HT-29 (cell line): ENCODE results near the gene U2SURP. TPM values are rescaled to one million over a fixed set of nuclear protein-coding genes. Genes with fewer than 3 reads are reported as not detected.
A peak's percentile ranks its signal among the peaks of the same experiment; 100 is the strongest.
"Not testable (repeated sequence)": the region's sequence is repeated elsewhere in the genome, so short reads cannot be mapped to it uniquely, and the experiment has no call there.

Experiments
- DNase-seq: peaks from one replicate; pipeline ENCODE4 v3.0.0-alpha.2; 2015; ENCODE audit warnings: low spot score
- total RNA-seq: library from RNA; depleted of rRNA; stranded (reverse); fragments of >200 nt; shearing (Covaris generic); gene quantifications from 2 replicates; pipeline ENCODE4 v1.2.3, GENCODE V29; 2014

Gene U2SURP
- total RNA-seq, 1 experiment from 2014 or later, result 52.5 TPM

DNA sequence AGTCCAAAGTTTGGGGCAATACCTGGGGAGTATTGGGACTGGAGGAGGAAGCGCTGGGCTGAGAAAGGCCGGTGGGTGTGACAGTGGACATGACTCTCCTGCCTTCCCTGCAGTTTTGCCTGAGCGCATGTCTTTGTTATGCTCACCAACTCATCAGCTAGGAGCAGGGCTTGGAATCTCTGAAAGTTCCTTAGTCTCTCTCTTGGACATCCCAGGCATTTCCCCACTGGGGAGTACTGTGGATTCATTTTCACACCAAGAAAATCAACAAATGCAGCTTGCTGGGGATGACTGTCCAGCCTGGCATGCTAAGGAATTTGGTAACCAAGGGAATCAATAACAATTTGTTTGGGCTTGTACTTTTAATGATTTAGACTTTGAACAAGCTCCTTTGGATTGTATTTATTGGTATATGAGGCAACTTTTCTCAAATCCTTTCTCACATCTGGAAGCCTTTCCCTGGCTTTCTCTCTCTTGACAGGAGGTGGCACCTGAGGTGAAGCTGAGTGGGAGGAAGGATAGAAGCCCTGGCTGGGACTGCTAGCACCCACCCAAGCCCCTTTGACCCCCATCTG is 69.7 kb downstream of the U2SURP start:
- DNase-seq, result peak; percentile 26

DNA sequence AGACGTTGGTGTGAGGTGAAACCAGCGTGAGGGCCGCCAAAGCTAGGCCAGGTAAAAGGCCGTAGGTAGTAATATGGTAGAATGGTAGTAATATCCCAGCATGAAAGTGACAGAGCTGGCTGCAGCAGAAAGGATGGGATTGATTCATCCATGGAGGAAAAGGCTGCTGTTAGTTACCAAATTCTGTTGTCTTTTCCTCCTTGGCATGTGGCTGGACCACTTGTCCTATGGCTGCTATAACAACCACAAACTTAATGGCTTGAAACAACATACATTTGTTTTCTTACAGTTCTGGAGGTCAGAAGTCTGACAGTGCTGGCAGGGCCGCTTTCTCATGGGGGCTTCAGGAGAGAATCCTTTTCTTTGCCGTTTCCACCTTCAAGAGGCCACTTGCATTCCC is 70.4 kb downstream of the U2SURP start:
- no peak for DNase-seq

DNA sequence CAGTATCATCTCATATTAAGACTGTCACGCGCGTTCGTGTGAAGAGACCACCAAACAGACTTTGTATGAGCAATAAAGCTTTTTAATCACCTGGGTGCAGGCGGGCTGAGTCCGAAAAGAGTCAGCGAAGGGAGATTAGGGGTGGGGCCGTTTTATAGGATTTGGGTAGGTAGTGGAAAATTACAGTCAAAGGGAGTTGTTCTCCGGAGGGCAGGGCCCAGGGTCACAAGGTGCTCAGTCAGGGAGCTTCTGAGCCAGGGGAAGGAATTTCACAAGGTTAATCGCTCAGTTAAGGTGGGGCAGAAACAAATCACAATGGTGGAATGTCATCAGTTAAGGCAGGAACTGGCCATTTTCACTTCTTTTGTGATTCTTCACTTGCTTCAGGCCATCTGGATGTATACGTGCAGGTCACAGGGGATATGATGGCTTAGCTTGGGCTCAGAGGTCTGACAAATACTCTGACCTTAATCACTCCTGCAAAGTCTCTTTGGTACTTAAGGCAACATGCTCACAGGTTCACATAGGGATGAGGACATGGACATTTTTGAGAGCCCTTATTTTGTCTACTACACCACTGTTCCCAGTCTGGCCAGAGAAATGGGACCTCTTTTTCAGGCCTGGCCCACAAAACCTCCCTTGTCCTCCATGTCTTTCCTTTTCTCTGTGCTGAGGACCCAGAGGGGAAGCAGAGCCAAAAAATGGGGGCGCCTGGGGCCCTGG is 71.1 kb downstream of the U2SURP start:
- not testable (repeated sequence) for DNase-seq

DNA sequence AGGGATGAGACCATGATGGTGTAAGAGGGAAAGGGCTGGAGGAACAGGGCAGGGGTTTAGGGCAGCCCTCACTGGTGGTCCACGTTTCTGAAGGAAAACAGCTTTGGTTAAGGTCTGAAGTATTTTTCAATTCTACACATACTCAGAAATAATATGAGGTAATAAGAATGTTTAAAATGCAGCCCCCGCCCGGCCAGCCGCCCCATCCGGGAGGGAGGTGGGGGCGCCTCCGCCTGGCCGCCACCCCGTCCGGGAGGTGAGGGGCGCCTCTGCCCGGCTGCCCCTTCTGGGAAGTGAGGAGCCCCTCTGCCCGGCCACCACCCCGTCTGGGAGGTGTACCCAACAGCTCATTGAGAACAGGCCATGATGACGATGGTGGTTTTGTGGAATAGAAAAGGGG is 72.2 kb downstream of the U2SURP start:
- not testable (repeated sequence) for DNase-seq

DNA sequence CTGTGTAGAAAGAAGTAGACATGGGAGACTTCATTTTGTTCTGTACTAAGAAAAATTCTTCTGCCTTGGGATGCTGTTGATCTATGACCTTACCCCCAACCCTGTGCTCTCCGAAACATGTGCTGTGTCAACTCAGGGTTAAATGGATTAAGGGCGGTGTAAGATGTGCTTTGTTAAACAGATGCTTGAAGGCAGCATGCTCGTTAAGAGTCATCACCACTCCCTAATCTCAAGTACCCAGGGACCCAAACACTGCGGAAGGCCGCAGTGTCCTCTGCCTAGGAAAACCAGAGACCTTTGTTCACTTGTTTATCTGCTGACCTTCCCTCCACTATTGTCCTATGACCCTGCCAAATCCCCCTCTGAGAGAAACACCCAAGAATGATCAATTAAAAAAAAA is 72.6 kb downstream of the U2SURP start:
- DNase-seq, result not testable (repeated sequence)

DNA sequence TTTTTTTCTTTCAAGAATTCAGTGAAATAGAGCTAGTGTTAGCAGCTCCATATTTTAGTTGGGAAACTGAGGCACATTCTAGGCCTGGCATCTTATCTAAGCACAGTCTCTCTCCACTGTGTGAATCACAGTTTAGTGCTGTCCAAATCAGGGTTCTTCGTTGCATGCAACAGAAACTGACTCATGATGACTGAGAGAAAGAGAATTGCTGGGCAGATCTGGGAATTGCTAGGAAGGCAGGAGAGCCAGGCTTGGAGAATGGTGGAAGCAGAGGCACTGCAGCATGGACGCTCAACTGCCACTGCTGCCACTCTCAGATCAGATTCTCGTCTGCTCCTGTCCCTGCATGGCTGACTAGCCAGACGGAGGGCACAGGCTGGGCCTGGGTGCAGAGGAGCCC is 77.5 kb downstream of the U2SURP start:
- no peak for DNase-seq

DNA sequence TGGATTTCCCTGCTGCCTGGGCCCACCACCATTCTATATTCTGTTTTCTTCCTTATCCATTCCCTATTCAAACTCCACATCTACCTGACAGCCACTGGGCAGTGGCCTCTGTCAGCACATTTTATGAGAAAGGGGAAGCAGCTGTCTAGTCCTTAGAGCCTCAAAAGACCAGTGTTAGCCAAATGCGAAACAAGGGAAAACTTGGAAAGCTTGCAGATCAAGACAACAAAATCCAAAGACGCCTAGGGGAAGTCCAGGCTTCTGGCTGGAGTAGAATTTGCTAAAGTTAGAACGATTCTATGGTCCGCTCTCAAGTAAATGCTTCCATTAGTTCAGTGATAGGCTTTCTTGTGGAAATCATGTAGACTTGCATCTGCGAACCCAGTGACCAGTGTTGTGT is 78.8 kb downstream of the U2SURP start:
- no peak for DNase-seq

DNA sequence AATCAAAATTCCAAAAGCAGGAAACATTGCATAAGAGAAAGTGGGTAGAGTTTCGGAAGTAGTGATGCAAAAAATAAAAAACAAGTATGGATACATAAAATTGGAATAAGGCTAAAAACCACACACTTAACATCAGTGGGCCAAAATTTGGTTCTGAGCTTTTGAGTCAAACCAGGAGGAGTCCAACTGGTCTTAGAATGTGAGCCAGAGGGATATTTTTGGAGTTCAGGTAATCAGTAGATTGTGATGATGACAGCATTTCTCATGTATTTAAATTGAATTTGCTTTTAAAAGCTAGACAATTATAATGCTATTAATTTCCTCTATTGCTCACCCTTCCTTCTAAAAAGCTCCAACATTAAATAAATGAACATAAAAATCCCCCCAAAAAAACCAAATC is 80.0 kb downstream of the U2SURP start:
- no peak for DNase-seq

DNA sequence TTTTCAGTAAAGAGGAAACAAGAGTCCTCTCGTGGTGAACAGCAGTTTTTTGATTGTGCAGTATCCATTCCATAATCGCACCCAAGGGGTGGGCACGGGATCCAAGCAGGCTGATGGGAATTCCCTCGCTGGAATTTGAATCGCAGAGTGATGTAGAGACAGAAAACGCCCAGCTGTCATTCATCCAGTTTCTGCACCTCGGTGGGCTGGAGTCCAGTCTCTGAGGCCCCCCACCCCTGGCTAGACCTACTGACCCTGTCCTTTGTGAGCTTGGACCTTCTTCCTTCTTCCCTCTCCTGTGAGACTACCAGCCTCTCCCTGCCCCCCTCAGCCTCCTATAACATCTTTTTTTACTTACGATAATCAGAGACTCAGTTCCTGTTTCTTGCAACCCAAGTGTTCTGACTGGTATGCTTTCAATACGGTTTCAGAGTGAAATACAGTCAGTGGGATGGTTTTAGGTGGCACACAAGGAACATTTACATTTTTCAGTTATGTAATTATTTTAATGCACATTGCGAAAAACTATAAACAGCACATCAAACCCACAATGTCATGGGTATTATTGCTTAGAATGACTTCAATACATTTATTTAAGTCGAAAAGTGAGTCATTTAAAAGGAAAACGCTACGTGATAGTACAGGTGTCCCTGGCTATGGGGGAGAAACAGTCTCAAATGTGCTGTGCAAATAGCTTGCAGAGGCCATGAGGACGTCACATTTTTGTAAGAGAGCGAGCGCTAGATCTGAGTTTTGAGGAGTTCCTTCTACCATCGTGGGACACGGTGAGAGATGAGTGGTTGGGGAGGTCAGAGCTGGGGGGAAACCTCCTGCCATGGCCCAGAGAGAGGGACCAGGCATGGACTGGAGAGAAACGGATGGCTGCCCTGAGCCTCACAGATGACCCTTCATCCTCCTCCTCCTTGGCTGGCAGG is 80.7 kb downstream of the U2SURP start:
- no peak for DNase-seq

DNA sequence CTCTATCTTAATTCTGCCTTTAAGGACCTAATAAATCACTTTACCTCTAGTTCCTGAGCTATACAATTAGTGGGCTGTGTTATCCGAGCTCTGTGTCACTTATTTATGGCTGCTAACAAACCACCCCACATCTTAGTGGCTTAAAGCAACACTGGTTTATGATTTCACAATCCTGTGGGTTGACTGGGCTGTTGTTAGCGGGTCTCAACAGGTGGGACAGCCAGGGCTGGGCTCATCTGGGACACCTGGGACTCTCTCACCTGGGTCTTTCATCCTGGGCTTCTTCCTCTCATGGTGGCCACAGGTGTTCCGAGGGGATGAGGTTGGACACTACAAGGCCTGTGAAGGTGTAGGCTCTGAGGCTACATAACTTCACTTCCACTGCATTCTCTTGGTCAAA is 82.4 kb downstream of the U2SURP start:
- DNase-seq, result no peak

DNA sequence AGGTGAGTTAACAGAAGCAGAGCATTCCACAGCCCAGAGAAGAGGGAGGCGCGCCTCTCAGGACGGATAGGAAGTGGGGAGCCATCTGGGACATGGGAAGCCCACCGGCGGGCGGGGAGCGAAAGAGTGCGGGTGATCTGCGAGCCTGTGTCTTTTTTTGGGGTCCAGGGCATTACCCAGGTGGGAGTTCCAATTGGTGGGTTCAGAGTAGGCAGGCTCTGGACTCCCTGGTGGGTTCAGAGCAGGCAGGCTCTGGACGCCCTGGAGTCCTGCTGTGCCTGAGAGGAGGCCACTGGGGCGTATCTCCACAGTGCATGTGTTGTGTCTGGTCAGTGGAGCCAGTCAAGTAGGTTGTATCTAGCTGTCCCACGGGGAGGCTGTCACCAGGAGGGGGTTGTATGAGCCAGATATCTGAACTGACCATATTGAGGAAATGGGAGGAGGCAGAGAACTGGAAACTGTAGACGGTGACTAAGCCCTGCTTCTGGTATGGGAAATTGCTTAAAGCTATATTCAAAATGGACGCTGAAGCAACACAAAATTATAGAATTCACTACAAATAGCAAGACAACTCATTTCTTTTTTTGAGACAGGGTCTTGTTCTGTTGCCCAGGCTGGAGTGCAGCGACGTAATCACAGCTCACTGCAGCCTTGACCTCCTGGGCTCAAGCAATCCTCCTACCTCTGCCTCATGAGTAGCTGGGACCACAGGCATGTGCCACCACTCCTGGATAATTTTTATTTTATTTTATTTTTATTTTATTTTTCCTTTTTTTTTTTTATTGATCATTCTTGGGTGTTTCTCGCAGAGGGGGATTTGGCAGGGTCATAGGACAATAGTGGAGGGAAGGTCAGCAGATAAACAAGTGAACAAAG is 83.7 kb downstream of the U2SURP start:
- DNase-seq, result no peak

DNA sequence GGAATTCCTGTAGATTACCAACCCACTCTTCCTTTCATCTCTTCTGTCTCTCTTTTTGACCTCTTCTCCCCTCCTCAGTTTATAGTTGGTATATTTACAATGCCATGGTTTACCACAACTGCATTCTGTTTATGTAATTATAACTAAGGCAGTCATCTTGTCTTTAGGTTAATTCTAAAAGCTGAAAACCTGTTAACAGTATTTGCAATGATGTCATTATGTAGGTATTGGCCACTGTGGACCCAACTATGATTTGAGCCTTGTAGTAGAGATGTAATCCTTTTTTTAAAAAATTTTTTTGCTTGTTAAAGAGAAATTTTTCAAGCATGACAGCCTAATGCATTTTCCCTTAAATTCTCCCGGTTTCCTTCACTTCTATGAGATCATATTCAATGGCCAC is 87.5 kb downstream of the U2SURP start:
- no peak for DNase-seq

DNA sequence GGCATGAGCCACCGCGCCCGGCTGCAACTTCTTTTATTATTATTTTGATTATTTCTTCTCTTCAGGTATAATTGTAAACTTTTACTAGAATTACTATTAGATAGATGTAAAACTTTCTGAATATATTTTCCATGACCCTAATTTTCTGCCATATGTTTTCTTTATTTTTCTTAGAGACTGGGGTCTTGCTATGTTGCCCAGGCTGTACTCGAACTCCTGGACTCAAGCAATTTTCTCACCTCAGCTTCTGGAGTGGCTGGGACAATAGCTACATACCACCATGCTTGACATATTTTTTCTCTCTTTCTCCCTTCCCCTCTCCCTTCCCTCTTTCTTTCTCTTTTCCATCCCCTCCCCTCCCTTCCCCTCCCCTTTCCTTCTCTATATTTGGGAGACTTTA is 88.6 kb downstream of the U2SURP start:
- no peak for DNase-seq

DNA sequence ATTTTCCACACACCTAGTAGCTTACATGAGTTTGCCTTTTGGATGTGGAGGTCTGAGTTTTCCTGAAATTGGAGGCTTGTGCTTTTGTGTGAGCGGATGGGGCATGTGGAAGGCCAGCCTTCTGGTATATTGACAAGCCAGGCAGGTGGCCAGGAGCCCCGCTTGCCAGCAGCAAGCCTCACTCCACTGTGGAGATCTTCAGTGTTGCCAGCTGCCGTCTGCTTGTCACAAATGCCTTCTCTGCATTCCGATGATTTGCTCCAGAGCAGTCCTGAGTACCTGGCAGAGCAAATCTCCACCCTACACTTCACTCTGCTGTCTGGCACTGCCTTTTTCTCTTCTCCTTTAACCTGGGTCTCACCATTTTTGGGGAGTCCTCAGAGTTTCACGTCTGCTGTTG is 89.1 kb downstream of the U2SURP start:
- no peak for DNase-seq

DNA sequence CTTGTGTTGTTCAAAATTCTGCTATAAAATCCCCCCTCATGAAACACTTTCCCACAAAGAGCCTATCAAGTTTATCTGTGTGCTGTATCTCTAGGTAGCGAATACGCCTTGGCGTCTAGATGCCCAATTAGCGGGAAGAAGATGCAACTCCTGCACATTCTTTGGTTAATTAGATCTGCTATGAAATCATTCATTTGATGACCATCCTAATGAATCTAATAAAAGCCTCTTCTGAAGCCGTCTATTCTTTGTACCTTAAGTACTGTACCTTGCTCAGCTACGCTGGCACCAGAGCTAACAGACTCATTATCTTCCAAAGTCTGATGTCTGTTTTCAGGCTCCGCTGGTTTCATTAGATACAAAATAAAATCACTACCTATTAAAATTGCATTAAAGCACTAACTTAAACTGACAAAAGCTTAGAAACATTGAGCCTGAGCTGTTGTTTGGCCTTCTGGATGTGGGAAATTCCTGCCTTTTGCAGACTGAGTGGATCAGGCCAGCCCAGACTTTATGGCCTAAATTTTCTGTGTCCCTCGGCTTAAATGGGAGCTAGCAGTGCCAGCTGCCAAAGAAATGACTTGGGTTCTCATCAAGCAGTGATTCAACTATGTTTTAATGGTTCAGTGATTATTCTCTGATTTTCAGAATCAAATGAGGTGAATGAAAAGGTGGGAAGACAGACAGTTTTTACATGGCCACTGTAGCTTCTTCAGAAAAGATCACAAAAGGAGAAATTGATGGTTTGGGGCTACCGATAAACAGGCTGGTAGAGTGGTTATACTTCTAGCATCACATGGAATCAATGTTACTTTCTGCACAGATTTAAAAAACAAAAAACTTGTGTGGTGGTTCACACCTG is 89.8 kb downstream of the U2SURP start:
- DNase-seq, result no peak

DNA sequence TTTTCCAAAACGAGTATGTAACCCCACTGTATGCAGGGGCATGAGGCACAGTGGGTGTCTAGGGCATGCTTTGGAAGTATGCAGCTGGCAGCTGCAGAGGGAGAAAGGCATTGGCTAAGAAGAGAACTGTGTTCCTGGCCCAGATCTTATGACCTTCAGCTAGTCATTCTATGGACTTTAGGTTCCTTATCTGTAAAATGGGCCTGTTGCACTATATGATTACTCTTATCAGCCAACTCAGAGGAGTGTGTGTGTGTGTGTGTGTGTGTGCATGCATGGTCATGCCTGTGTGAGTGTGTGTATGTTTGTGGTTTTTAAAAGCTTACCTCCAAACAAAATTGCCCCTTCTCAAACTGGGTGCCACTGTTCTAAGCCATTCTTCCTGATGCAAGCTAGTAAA is 90.8 kb downstream of the U2SURP start:
- DNase-seq, result no peak

DNA sequence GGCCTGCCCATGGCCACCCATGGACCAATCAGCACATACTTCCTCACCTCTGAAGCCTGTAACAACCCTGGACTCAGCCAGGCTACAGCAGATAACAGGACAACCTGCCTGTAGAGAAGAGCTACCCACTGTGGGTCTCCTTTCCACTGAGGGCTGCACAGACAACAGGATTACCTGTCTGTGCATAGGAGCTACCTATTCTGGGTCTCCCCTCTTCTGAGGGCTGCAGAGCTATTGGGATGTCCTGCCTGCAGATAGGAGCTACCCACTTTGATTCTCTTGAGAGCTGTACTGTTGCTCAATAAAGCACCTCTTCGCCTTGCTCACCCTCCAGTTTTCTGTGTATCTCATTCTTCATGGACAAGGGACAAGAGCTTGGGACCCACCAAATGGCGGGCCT is 94.4 kb downstream of the U2SURP start:
- no peak for DNase-seq

DNA sequence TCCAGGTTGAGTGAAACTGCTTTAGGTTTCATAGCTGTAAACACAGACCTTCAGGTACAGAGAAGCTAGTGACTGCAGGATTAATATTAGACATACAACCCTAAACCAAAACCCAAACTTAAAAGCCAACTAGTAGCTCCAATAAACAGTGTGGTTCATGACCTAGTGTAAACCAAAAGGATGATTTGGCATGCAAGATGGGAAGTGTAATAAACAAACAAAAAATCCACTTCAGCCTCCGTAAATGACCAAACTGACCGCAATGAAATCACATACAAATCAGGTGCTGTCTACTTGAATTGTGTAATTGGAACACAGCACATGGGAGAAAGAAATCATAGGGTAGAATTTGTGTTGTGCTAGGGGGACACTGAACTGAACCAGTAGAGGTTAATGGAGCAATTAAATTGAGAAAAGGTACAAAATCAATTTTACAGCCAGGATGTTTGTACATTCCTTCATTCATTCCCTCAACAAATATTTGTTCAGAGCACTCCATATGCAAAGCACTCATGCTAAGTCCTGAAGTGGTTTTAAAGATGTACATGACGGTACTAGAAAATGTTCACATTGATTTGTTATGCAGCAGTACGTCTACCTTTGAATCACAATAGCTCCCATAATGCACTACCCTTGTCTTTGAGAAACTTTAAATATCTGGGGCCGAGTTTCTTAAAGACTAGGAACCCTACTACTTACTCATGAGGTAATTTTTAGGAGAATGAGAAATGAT is 96.8 kb downstream of the U2SURP start:
- DNase-seq, result no peak

DNA sequence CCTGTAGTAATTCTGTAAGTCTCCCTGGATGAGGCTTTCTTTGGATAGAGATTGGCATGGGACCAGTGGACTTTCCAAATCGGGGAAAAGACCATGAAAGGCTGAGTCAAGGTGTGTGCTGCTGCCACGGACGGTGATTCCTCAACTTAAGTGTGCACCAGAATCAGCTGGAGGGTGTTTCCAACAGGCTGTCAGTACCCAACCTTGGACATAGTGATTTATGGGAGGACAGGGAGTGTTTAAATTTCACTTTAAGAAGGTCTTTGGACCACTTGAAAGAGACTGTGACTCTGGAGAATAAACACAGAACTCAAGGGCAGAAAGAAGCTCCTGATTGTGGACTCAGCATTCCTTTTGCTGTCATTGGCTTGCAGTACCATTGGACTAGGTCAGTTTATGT is 97.8 kb downstream of the U2SURP start:
- DNase-seq, result no peak

DNA sequence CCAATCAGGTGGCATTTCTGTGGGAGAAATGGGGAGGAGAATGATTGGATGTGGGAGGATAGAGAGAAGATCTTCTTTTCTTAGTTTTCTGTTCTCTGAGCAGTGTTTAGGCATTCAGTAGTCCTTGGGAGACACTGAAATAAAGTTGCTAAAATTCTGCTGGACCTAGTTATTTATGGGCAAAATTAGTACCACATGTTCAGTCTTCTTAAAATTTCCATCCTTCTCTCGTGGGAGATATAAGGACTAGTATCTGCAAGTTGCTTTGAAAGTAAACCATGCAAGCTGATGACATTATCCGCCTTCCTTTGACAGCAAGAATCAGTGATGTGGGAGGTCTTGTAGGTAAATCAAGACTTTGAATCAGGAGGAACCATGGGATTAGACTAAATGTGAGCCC is 98.3 kb downstream of the U2SURP start:
- no peak for DNase-seq
